ENCODE data around the gene RPN1.

The RPN1 gene

DNA sequence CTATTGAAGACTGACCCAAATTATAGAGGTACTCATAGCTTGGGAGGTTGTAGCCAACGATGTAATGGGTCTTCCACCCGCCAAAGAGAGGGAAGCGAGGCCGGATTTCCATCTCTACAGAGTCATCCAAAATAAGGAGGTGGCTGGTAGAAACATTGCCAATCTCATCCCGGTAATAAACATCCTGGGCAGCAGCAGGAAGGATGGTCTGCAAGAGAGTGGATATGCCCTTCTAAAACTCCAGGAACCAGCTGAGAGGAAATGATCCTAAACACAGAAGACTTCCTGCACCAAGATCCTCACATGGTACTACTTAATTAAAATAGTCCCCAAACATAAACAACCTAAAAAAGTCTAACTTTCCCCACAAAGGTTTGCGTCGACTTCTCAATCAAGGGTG is 20.7 kb downstream of the RPN1 start:
- peaks cover 51% of the 10 kb centered on the region for H3K79me2 ChIP-seq
- no peak overlapping the region for H3K4me2 ChIP-seq (ENCODE audit: low read length)
- H3K9ac ChIP-seq: no peak overlapping the region
- H3K4me1 ChIP-seq: no peaks in the 10 kb centered on the region
- no peak overlapping the region for H3K4me3 ChIP-seq (ENCODE audit: low read depth, low read length)
- no peaks in the 10 kb centered on the region for H3K36me3 ChIP-seq (ENCODE audit: control insufficient read depth, insufficient read depth, low read length)
- no peak overlapping the region for H2AFZ ChIP-seq
- TF ChIP-seq, protein P1, sequence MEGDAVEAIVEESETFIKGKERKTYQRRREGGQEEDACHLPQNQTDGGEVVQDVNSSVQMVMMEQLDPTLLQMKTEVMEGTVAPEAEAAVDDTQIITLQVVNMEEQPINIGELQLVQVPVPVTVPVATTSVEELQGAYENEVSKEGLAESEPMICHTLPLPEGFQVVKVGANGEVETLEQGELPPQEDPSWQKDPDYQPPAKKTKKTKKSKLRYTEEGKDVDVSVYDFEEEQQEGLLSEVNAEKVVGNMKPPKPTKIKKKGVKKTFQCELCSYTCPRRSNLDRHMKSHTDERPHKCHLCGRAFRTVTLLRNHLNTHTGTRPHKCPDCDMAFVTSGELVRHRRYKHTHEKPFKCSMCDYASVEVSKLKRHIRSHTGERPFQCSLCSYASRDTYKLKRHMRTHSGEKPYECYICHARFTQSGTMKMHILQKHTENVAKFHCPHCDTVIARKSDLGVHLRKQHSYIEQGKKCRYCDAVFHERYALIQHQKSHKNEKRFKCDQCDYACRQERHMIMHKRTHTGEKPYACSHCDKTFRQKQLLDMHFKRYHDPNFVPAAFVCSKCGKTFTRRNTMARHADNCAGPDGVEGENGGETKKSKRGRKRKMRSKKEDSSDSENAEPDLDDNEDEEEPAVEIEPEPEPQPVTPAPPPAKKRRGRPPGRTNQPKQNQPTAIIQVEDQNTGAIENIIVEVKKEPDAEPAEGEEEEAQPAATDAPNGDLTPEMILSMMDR (IDR thresholded peaks at IDR 0.05): no peak
- peak overlapping the region; percentile 48 for H3K27ac ChIP-seq
- H3K27me3 ChIP-seq (ENCODE audit: control insufficient read depth, insufficient read depth, low read length): no peaks in the 10 kb centered on the region
- H3K9me3 ChIP-seq (ENCODE audit: control insufficient read depth, low read length): no peaks in the 10 kb centered on the region

DNA sequence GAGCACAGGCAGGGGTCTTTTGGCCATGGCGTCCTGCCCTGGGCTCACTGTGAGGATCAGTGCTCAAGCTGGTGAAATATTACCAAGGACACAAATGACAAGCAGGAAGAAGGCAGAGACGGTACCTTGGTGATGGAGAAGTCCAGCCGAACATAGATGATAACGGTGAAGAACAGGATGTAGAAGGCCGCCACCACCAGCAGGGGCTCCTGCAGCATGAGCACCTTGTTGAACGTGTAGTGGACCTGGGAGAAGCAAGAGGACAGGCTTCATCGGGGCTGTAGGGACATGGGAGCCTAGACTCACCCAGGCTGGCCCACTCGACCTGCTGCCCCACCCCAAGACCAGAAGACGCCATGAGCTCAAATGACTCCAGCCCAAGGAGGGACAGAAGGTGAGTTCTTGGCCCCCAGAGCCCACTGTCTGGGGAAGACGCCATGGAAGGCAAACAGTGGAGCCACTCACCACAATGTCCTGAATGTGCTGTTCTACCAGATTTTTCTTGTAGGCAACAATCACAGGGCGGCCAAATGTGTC is 25.1 kb downstream of the RPN1 start:
- no peak overlapping the region for H3K27ac ChIP-seq
- H3K27me3 ChIP-seq (ENCODE audit: control insufficient read depth, insufficient read depth, low read length): no peaks in the 10 kb centered on the region
- no peak overlapping the region for H3K9ac ChIP-seq
- TF ChIP-seq, protein P1 (IDR thresholded peaks at IDR 0.05): no peak
- no peaks in the 10 kb centered on the region for H3K36me3 ChIP-seq (ENCODE audit: control insufficient read depth, insufficient read depth, low read length)
- H3K4me3 ChIP-seq (ENCODE audit: low read depth, low read length): no peak overlapping the region
- no peak overlapping the region for H2AFZ ChIP-seq
- no peaks in the 10 kb centered on the region for H3K4me1 ChIP-seq
- H3K9me3 ChIP-seq (ENCODE audit: control insufficient read depth, low read length): no peaks in the 10 kb centered on the region
- H3K4me2 ChIP-seq (ENCODE audit: low read length): no peak overlapping the region
- peaks cover 58% of the 10 kb centered on the region for H3K79me2 ChIP-seq

DNA sequence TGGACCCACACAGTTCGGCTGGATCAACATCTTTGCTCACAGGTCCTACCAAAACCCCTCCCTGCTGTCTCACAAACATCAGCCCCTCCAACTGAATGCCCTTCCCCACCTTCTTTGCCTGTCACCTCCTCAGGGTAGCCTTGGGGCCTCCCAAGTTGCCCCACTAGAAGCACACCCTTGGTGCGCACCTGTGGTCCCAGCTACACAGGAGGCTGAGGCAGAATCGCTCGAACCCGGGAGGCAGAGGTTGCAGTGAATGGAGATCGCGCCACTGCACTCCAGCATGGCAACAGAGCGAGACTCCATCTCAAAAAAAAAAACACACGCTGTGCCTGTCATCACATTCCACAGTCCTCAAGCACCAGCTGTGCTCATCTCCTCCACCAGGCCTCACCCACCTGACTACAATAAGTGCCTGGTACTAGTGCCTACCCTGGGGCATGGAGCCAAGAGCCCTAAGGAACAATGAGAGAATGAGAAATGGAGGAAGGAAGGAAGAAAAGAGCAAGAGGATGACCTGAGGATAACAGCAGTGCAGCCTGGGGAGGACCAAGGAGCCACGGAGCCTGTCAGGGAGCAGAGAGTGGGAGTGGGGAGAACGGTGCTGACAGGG is 26.0 kb downstream of the RPN1 start:
- Histone ChIP-seq H3K4me3 (ENCODE audit: low read depth, low read length) (no peak overlapping the region), H3K4me2 (ENCODE audit: low read length) (no peak overlapping the region), H3K36me3 (ENCODE audit: control insufficient read depth, insufficient read depth, low read length) (no peaks in the 10 kb centered on the region), H3K4me1 (no peaks in the 10 kb centered on the region), H3K9me3 (ENCODE audit: control insufficient read depth, low read length) (no peaks in the 10 kb centered on the region), H3K27me3 (ENCODE audit: control insufficient read depth, insufficient read depth, low read length) (no peaks in the 10 kb centered on the region), H3K27ac (no peak overlapping the region), H3K79me2 (peaks cover 54% of the 10 kb centered on the region), H3K9ac (no peak overlapping the region), H2AFZ (no peak overlapping the region)
- TF ChIP-seq, protein P1 (IDR thresholded peaks at IDR 0.05): no peak

DNA sequence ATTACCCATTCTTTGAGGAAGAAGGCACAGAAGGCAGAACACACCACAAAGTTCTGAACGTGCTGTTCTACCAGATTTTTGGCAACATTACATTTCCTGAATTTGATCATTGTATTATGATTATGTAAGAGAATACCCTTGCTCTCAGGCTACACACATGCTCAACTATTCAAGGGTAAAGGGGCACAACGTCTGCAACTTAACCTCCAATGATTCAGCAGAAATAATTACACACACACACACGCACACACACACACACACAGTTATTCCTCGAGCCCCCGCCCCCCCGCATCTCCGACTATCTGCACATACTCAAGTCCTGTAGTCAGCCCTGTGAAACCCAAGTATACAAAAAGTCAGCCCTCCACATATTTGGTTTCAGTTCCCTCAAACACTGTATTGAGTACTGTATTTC is 26.8 kb downstream of the RPN1 start:
- H3K79me2 ChIP-seq: peaks cover 48% of the 10 kb centered on the region
- H3K9ac ChIP-seq: no peak overlapping the region
- no peaks in the 10 kb centered on the region for H3K9me3 ChIP-seq (ENCODE audit: control insufficient read depth, low read length)
- no peak overlapping the region for H2AFZ ChIP-seq
- H3K4me2 ChIP-seq (ENCODE audit: low read length): no peak overlapping the region
- TF ChIP-seq, protein P1 (IDR thresholded peaks at IDR 0.05): no peak
- H3K27me3 ChIP-seq (ENCODE audit: control insufficient read depth, insufficient read depth, low read length): no peaks in the 10 kb centered on the region
- no peaks in the 10 kb centered on the region for H3K36me3 ChIP-seq (ENCODE audit: control insufficient read depth, insufficient read depth, low read length)
- H3K27ac ChIP-seq: no peak overlapping the region
- no peaks in the 10 kb centered on the region for H3K4me1 ChIP-seq
- H3K4me3 ChIP-seq (ENCODE audit: low read depth, low read length): no peak overlapping the region

DNA sequence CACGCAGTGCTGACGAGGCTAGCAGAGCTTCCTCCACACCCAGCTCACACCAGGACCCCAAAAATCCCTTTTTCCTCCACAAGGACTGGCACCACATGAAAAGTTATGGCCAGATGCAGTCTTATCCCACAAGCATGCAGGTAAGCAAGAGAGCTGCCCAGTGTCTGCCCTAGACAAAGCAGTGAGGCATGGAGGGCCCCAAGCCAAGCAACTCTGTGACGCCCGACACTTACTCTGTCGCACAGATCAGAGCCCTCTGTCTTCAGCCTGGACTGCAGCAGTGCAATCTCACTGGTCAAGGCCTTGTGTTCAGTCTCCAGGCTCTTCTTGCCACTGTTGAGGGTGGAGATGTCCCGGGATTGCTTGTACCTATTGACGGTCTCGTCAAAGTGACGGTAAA is 28.7 kb downstream of the RPN1 start:
- H3K36me3 ChIP-seq (ENCODE audit: control insufficient read depth, insufficient read depth, low read length): no peaks in the 10 kb centered on the region
- no peak overlapping the region for H3K27ac ChIP-seq
- no peak overlapping the region for H3K4me2 ChIP-seq (ENCODE audit: low read length)
- no peaks in the 10 kb centered on the region for H3K27me3 ChIP-seq (ENCODE audit: control insufficient read depth, insufficient read depth, low read length)
- H3K9me3 ChIP-seq (ENCODE audit: control insufficient read depth, low read length): no peaks in the 10 kb centered on the region
- H3K4me3 ChIP-seq (ENCODE audit: low read depth, low read length): no peak overlapping the region
- H3K9ac ChIP-seq: no peak overlapping the region
- no peak overlapping the region for H2AFZ ChIP-seq
- peaks cover 37% of the 10 kb centered on the region for H3K79me2 ChIP-seq
- TF ChIP-seq, protein P1 (IDR thresholded peaks at IDR 0.05): no peak
- peaks cover 4% of the 10 kb centered on the region for H3K4me1 ChIP-seq
